ENCODE measurements around the gene MYH10. TPM values are rescaled to one million over a fixed set of nuclear protein-coding genes. Genes with fewer than 3 reads are reported as not detected.

The MYH10 gene
- total RNA-seq, 2 experiments from 2014 or later, result 7.7 to 8.1 TPM

DNA sequence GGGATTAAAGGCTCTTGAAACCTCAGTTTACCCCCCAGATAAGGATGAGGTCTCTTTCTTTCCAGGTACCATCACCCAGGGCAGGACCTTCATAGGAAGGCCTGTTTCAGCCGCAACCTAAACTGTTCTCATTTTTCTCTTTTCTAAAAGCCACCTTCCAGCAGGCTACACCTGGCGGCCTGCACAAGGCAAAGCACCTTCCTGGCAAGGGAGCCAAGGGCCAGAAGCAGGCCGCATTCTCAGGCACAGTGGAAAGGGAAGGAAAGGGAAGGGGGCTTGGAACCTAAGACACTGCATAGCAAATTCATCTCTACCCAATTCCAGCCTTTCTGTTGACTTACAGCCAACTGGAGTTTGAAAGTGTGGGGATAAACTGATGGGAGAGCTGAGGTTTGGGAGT is 203.7 kb downstream of the MYH10 start:
- no peaks in the 10 kb centered on the region for H3K4me1 Mint-ChIP-seq (ENCODE audit: low read depth)
- ChIA-PET CTCF (interaction anchor here (3.8 kb wide), 1 partner anchor 17 kb away, joined by 14 read pairs; no protein-coding TSS in a partner anchor), POLR2A (no interaction called here)
- DNase-seq (no peak), ATAC-seq (no peak)
- H3K27ac Mint-ChIP-seq, result no peak overlapping the region
- H3K27me3 Mint-ChIP-seq (ENCODE audit: low read depth), result peaks cover 15% of the 10 kb centered on the region
- H3K36me3 Mint-ChIP-seq (ENCODE audit: low read depth), result no peaks in the 10 kb centered on the region
- H3K9me3 Mint-ChIP-seq (ENCODE audit: insufficient read depth), result no peaks in the 10 kb centered on the region
- no peak overlapping the region for H3K4me3 Mint-ChIP-seq

DNA sequence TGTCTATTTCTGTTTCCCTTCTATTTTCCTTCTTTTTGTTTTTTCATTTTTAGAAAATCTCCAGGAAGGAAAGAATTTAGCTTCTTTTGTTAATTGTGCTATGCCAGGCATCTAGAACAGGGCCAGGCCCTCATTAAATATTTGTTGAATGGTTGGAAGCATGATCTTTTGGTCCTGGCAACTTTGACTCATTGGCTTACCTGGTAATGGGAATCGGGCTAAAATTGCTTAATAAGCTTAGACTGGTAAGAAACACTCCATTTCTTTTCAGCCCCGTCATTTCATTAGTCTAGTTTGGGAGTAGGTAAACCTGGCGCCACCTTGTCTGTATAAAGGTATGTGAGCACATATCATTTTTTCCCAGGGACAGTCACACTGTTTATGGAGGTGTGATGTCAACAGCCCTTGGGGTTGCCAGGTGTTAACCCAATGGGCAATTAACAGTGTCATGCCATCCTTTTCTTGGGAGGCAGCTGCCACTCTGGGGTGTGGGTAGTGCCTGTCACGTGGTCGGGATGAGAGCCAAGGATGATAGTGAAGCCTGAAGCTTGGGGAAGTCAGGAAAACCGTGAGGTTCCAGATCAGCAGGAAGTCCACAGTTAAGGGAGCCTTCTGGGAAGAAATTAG is 204.3 kb downstream of the MYH10 start:
- no peaks in the 10 kb centered on the region for H3K4me1 Mint-ChIP-seq (ENCODE audit: low read depth)
- no peak for ATAC-seq
- ChIA-PET CTCF (interaction anchor here (3.8 kb wide), 1 partner anchor 16 kb away, joined by 14 read pairs; no protein-coding TSS in a partner anchor), POLR2A (no interaction called here)
- no peaks in the 10 kb centered on the region for H3K36me3 Mint-ChIP-seq (ENCODE audit: low read depth)
- DNase-seq, result no peak
- H3K27ac Mint-ChIP-seq, result no peak overlapping the region
- H3K27me3 Mint-ChIP-seq (ENCODE audit: low read depth), result peaks cover 17% of the 10 kb centered on the region
- H3K4me3 Mint-ChIP-seq, result no peak overlapping the region
- H3K9me3 Mint-ChIP-seq (ENCODE audit: insufficient read depth), result no peaks in the 10 kb centered on the region

Other genes with a start within 250 kb of the MYH10 start
- 1,000 to 10,000 TPM; 1,633 to 1,747 TPM for gene RPL26, start 247.5 kb downstream of the MYH10 start, total RNA-seq
- gene RNF222, start 232.9 kb downstream of the MYH10 start, total RNA-seq, result under 1 TPM; 0.24 to 0.29 TPM
- 10 to 100 TPM; 48.1 to 52.5 TPM for gene NDEL1, start 194.8 kb downstream of the MYH10 start, total RNA-seq
- under 1 TPM; 0.47 to 0.53 TPM for gene CCDC42, start 114.1 kb upstream of the MYH10 start, total RNA-seq
- gene SPDYE4, start 127.8 kb upstream of the MYH10 start, total RNA-seq, result not detected
- gene MFSD6L, start 168.6 kb upstream of the MYH10 start, total RNA-seq, result 1 to 10 TPM; 1.4 to 1.5 TPM
- gene PIK3R6, start 236.9 kb upstream of the MYH10 start, total RNA-seq, result 10 to 100 TPM; 18.3 to 20.7 TPM

Measured in activated CD8-positive, alpha-beta T cell treated with anti-CD3 and anti-CD28 coated beads, Interleukin-2, amount 10 ng/mL, durations not matched to agents 7 days and 5 days (primary cell).